ENCODE measurements around the gene TMEM120A. TPM values are rescaled to one million over a fixed set of nuclear protein-coding genes. Genes with fewer than 3 reads are reported as not detected.

Gene TMEM120A
- total RNA-seq, 1 experiment from 2014 or later: 18.9 TPM

GRCh38 chr7:75982306-75983064, 11.9 kb downstream of the TMEM120A start:
- no peaks in the 10 kb centered on the region for H3K4me1 ChIP-seq (ENCODE audit: insufficient read depth, low read length, poor library complexity, severe bottlenecking)
- H3K27ac ChIP-seq (ENCODE audit: low read depth, low read length, poor library complexity, severe bottlenecking): no peak overlapping the region
- TF ChIP-seq CTCF (conservative IDR thresholded peaks at IDR 0.05; ENCODE audit: low read depth, low read length) (no peak), EZH2 (IDR thresholded peaks at IDR 0.05; ENCODE audit: borderline replicate concordance, low read depth, low read length, poor library complexity, severe bottlenecking) (no peak)
- intact Hi-C loops (cut with micrococcal nuclease; ENCODE audit: unreplicated experiment): no loop called here
- ChIA-PET POLR2A (ENCODE audit: low non-redundant PET) (no interaction called here), CTCF (no interaction called here)
- H3K9me3 ChIP-seq (ENCODE audit: low read depth, low read length, poor library complexity, severe bottlenecking): no peaks in the 10 kb centered on the region
- peaks cover 34% of the 10 kb centered on the region for H3K36me3 ChIP-seq (ENCODE audit: insufficient read depth, low read length, poor library complexity, severe bottlenecking)
- no peak for DNase-seq (ENCODE audit: low spot score)
- no peak overlapping the region for H3K4me3 ChIP-seq (ENCODE audit: low read depth, low read length, poor library complexity, severe bottlenecking)
- BruUV-seq (replicated peaks): no TSS peak
- no peaks in the 10 kb centered on the region for H3K27me3 ChIP-seq (replicated peaks; ENCODE audit: insufficient read depth, low read depth, low read length, poor library complexity)

GRCh38 chr7:75981453-75982305, 12.7 kb downstream of the TMEM120A start:
- Histone ChIP-seq H3K4me1 (ENCODE audit: insufficient read depth, low read length, poor library complexity, severe bottlenecking) (no peaks in the 10 kb centered on the region), H3K27ac (ENCODE audit: low read depth, low read length, poor library complexity, severe bottlenecking) (no peak overlapping the region), H3K4me3 (ENCODE audit: low read depth, low read length, poor library complexity, severe bottlenecking) (no peak overlapping the region), H3K9me3 (ENCODE audit: low read depth, low read length, poor library complexity, severe bottlenecking) (no peaks in the 10 kb centered on the region), H3K36me3 (ENCODE audit: insufficient read depth, low read length, poor library complexity, severe bottlenecking) (peaks cover 34% of the 10 kb centered on the region), H3K27me3 (replicated peaks; ENCODE audit: insufficient read depth, low read depth, low read length, poor library complexity) (no peaks in the 10 kb centered on the region)
- TF ChIP-seq EZH2 (IDR thresholded peaks at IDR 0.05; ENCODE audit: borderline replicate concordance, low read depth, low read length, poor library complexity, severe bottlenecking) (no peak), CTCF (conservative IDR thresholded peaks at IDR 0.05; ENCODE audit: low read depth, low read length) (no peak)
- DNase-seq (ENCODE audit: low spot score): no peak
- intact Hi-C loops (cut with micrococcal nuclease; ENCODE audit: unreplicated experiment): no loop called here
- ChIA-PET POLR2A (ENCODE audit: low non-redundant PET) (no interaction called here), CTCF (no interaction called here)
- BruUV-seq (replicated peaks): no TSS peak

GRCh38 chr7:75981203-75981452, 13.3 kb downstream of the TMEM120A start:
- BruUV-seq (replicated peaks): no TSS peak
- Histone ChIP-seq H3K4me1 (ENCODE audit: insufficient read depth, low read length, poor library complexity, severe bottlenecking) (no peaks in the 10 kb centered on the region), H3K36me3 (ENCODE audit: insufficient read depth, low read length, poor library complexity, severe bottlenecking) (peaks cover 30% of the 10 kb centered on the region), H3K27ac (ENCODE audit: low read depth, low read length, poor library complexity, severe bottlenecking) (no peak overlapping the region), H3K9me3 (ENCODE audit: low read depth, low read length, poor library complexity, severe bottlenecking) (no peaks in the 10 kb centered on the region), H3K4me3 (ENCODE audit: low read depth, low read length, poor library complexity, severe bottlenecking) (no peak overlapping the region), H3K27me3 (replicated peaks; ENCODE audit: insufficient read depth, low read depth, low read length, poor library complexity) (no peaks in the 10 kb centered on the region)
- ChIA-PET POLR2A (ENCODE audit: low non-redundant PET) (no interaction called here), CTCF (no interaction called here)
- TF ChIP-seq EZH2 (IDR thresholded peaks at IDR 0.05; ENCODE audit: borderline replicate concordance, low read depth, low read length, poor library complexity, severe bottlenecking): no peak
- no peak for TF ChIP-seq CTCF (conservative IDR thresholded peaks at IDR 0.05; ENCODE audit: low read depth, low read length)
- no peak for DNase-seq (ENCODE audit: low spot score)
- intact Hi-C loops (cut with micrococcal nuclease; ENCODE audit: unreplicated experiment): no loop called here

All from A673 (cell line).